ENCODE measurements around the gene FOXP1. TPM values are rescaled to one million over a fixed set of nuclear protein-coding genes. Genes with fewer than 3 reads are reported as not detected.

The FOXP1 gene
- total RNA-seq, 4 donors from 2014 or later: 169 to 300 (median 202) TPM

GRCh38 chr3:70970952-70971351 is 612.6 kb downstream of the FOXP1 start:
- no peak for TF ChIP-seq POLR2A (IDR thresholded peaks at IDR 0.05)
- no peak for TF ChIP-seq CTCF (IDR thresholded peaks at IDR 0.05)
- no peak for TF ChIP-seq EP300 (IDR thresholded peaks at IDR 0.05)
- no peak for TF ChIP-seq POLR2AphosphoS5 (IDR thresholded peaks at IDR 0.05)
- peaks cover 0 to 95% of the 10 kb centered on the region in 2 donors for H3K36me3 ChIP-seq
- WGBS, 2 donors (ENCODE audit: low coverage in 1 of 2): 42 to 45% methylated on average over 2 to 6 of the region's 6 CpGs
- no peak for ATAC-seq
- H3K27ac ChIP-seq: peak overlapping the region in 3 of 4 donors; percentile 14 to 68 (median 67)
- H3K9me3 ChIP-seq: no peaks in the 10 kb centered on the region
- peaks cover 0 to 99% (median 10%) of the 10 kb centered on the region in 3 donors for H3K4me1 ChIP-seq
- no peak overlapping the region for H3K4me3 ChIP-seq
- H3K27me3 ChIP-seq: no peaks in the 10 kb centered on the region

GRCh38 chr3:70970171-70970570 is 613.4 kb downstream of the FOXP1 start:
- Histone ChIP-seq H3K36me3 (peaks cover 0 to 95% of the 10 kb centered on the region in 2 donors), H3K4me1 (peaks cover 0 to 99% (median 10%) of the 10 kb centered on the region in 3 donors), H3K4me3 (no peak overlapping the region), H3K27ac (peak overlapping the region in 3 of 4 donors; percentile 5 to 68 (median 67)), H3K9me3 (no peaks in the 10 kb centered on the region), H3K27me3 (no peaks in the 10 kb centered on the region)
- WGBS, 2 donors (ENCODE audit: low coverage in 1 of 2): 64 to 88% methylated on average over 3 to 4 of the region's 4 CpGs
- no peak for ATAC-seq
- TF ChIP-seq POLR2A (IDR thresholded peaks at IDR 0.05): no peak
- no peak for TF ChIP-seq CTCF (IDR thresholded peaks at IDR 0.05)
- TF ChIP-seq EP300 (IDR thresholded peaks at IDR 0.05): no peak
- TF ChIP-seq POLR2AphosphoS5 (IDR thresholded peaks at IDR 0.05): no peak

- peak overlapping the region in 2 of 4 donors; percentile 42 to 50 for H3K27ac ChIP-seq
- no peaks in the 10 kb centered on the region for H3K9me3 ChIP-seq
- ATAC-seq: no peak
- peaks cover 2 to 91% of the 10 kb centered on the region in 2 donors for H3K36me3 ChIP-seq
- no peak overlapping the region for H3K4me3 ChIP-seq
- WGBS, 2 donors (ENCODE audit: low coverage in 1 of 2): 88 to 89% methylated on average over 11 to 12 of the region's 13 CpGs
- TF ChIP-seq EP300 (IDR thresholded peaks at IDR 0.05): no peak
- no peak for TF ChIP-seq POLR2A (IDR thresholded peaks at IDR 0.05)
- TF ChIP-seq CTCF (IDR thresholded peaks at IDR 0.05): no peak
- no peak for TF ChIP-seq POLR2AphosphoS5 (IDR thresholded peaks at IDR 0.05)
- H3K27me3 ChIP-seq: no peaks in the 10 kb centered on the region
- H3K4me1 ChIP-seq: peaks cover 0 to 58% (median 10%) of the 10 kb centered on the region in 3 donors
Observed at GRCh38 chr3:70963431-70964275, 619.9 kb downstream of the FOXP1 start.

GRCh38 chr3:70959506-70960291 is 623.8 kb downstream of the FOXP1 start:
- H3K36me3 ChIP-seq: peaks cover 2 to 67% of the 10 kb centered on the region in 2 donors

More at GRCh38 chr3:70959506-70960291, 623.8 kb downstream of the FOXP1 start:
- no peak for TF ChIP-seq EP300 (IDR thresholded peaks at IDR 0.05)
- no peak for TF ChIP-seq CTCF (IDR thresholded peaks at IDR 0.05)
- TF ChIP-seq POLR2A (IDR thresholded peaks at IDR 0.05): no peak
- TF ChIP-seq POLR2AphosphoS5 (IDR thresholded peaks at IDR 0.05): no peak
- H3K27ac ChIP-seq: peak overlapping the region in 1 of 4 donors; percentile 20
- ATAC-seq: no peak
- H3K27me3 ChIP-seq: no peaks in the 10 kb centered on the region
- H3K4me3 ChIP-seq: no peak overlapping the region
- 81 to 88% methylated on average over 6 to 14 of the region's 14 CpGs for WGBS, 2 donors (ENCODE audit: low coverage in 1 of 2)
- no peaks in the 10 kb centered on the region for H3K9me3 ChIP-seq
- H3K4me1 ChIP-seq: peaks cover 0 to 48% (median 6%) of the 10 kb centered on the region in 3 donors
